Kidney (tissue), 14 donors: ENCODE measurements around the gene MAN1B1. TPM values are rescaled to one million over a fixed set of nuclear protein-coding genes. Genes with fewer than 3 reads are reported as not detected.

Experiments
- DNase-seq, 5 donors: peaks; one replicate each; pipeline ENCODE4 v3.0.0-alpha.2; 2013 to 2020
- FAIRE-seq: peaks from 2 replicates; lab custom pipeline; 2012; peaks lifted over from hg19 to GRCh38; lab: Jason Lieb, UNC
- H3K27ac ChIP-seq, 2 donors: one replicate each; pipeline ENCODE4 v1.7.0; 2013; ENCODE audit warnings: low read depth in 2 of 2, low read length in 2 of 2, inconsistent platforms in 1 of 2
- H3K27me3 ChIP-seq: one replicate; pipeline ENCODE4 v1.7.1; 2013; ENCODE audit warnings: low read length, inconsistent platforms; ENCODE audit not compliant: control insufficient read depth, insufficient read depth
- H3K36me3 ChIP-seq, 3 donors: one replicate each; pipeline versions ENCODE4 v1.7.0 to v1.7.1; 2013; ENCODE audit warnings: low read length in 3 of 3, control low read depth in 1 of 3, inconsistent platforms in 1 of 3; ENCODE audit not compliant: insufficient read depth in 3 of 3, control insufficient read depth in 2 of 3
- H3K4me1 ChIP-seq, 3 donors: one replicate each; pipeline versions ENCODE4 v1.7.0 to v1.7.1; 2013; ENCODE audit warnings: low read length in 3 of 3, inconsistent platforms in 1 of 3, low read depth in 1 of 3; ENCODE audit not compliant: control insufficient read depth in 2 of 3, insufficient read depth in 2 of 3
- H3K4me3 ChIP-seq, 3 donors: one replicate each; pipeline versions ENCODE4 v1.7.0 to v1.8.1; 2013; ENCODE audit warnings: low read length in 3 of 3, control low read depth in 1 of 3, inconsistent platforms in 1 of 3
- H3K9ac ChIP-seq, 3 donors: one replicate each; pipeline versions ENCODE4 v1.7.0 to v1.7.1; 2013; ENCODE audit warnings: low read length in 3 of 3, control low read depth in 1 of 3, inconsistent platforms in 1 of 3
- H3K9me3 ChIP-seq, 3 donors: one replicate each; pipeline versions ENCODE4 v1.7.0 to v1.7.1; 2013; ENCODE audit warnings: low read length in 3 of 3, control low read depth in 1 of 3, inconsistent platforms in 1 of 3; ENCODE audit not compliant: control insufficient read depth in 2 of 3, insufficient read depth in 1 of 3
- CTCF ChIP-seq: IDR thresholded peaks from 3 replicates; pipeline ENCODE4 v1.5.1; 2012; ENCODE audit warnings: mild to moderate bottlenecking, moderate library complexity, borderline replicate concordance; ENCODE audit not compliant: insufficient read depth; ENCODE audit errors: extremely low read depth
- intact Hi-C: fragments of 100-400 bp; cut with DNase I; formaldehyde crosslinking; loops from one replicate; pipeline ENCODE4 v1.11.1; 2022
- polyA plus RNA-seq: library from polyadenylated mRNA; stranded (reverse); fragments of 350-450 nt; fragmentation: Illumina TruSeq; extraction: RNeasy Lipid Tissue Mini Kit (QIAGEN cat#74804); gene quantifications from one replicate; pipeline ENCODE4 v1.2.3, GENCODE V29; 2014; ENCODE audit warnings: low read depth, low replicate concordance; ENCODE audit not compliant: insufficient read depth
- total RNA-seq: library from RNA; stranded (reverse); fragmentation: NEBNext Ultra II Directional; extraction: Animal tissue kit (Norgen Biotek cat#: 25700); gene quantifications from one replicate; pipeline ENCODE4 v1.2.1, GENCODE V29; 2021
- donor health status: control.
- donor health status: control.
- donor health status: control.
- donor health status: control.
- donor health status: control.
- donor health status: DM: yes; HTN: yes; CAD: no.
- donor health status: Normal renal cell carcinoma (clear cell type).

MAN1B1 gene
- total and polyA plus RNA-seq, 2 donors from 2014 or later, result 57.3 to 63.2 TPM

GRCh38 chr9:137078701-137079400, 7.9 kb upstream of the MAN1B1 start:
- Histone ChIP-seq H3K27me3 (peaks cover 11% of the 10 kb centered on the region), H3K36me3 (peaks cover 0 to 14% (median 6%) of the 10 kb centered on the region in 3 donors), H3K4me1 (peaks cover 0 to 9% (median 0%) of the 10 kb centered on the region in 3 donors), H3K9ac (peak overlapping the region in 1 of 3 donors; percentile 4), H3K27ac (no peak overlapping the region), H3K4me3 (peak overlapping the region in 1 of 3 donors; percentile 61), H3K9me3 (no peaks in the 10 kb centered on the region)
- FAIRE-seq (no peak), DNase-seq (peak in 2 of 5 donors; percentile 14 to 63)
- intact Hi-C loops, result no loop called here
- no peak for TF ChIP-seq CTCF

GRCh38 chr9:137079401-137079787, 7.4 kb upstream of the MAN1B1 start:
- peaks cover 11% of the 10 kb centered on the region for H3K27me3 ChIP-seq
- no peak for FAIRE-seq
- H3K4me3 ChIP-seq, result no peak overlapping the region
- peaks cover 0 to 14% (median 6%) of the 10 kb centered on the region in 3 donors for H3K36me3 ChIP-seq
- no peak overlapping the region for H3K9ac ChIP-seq
- peaks cover 0 to 9% (median 0%) of the 10 kb centered on the region in 3 donors for H3K4me1 ChIP-seq
- no peak for TF ChIP-seq CTCF
- DNase-seq, result peak in 1 of 5 donors; percentile 44
- no peaks in the 10 kb centered on the region for H3K9me3 ChIP-seq
- intact Hi-C loops, result no loop called here
- no peak overlapping the region for H3K27ac ChIP-seq

- Histone ChIP-seq H3K4me3 (no peak overlapping the region), H3K9me3 (no peaks in the 10 kb centered on the region), H3K4me1 (peaks cover 0 to 9% (median 0%) of the 10 kb centered on the region in 3 donors), H3K27me3 (peaks cover 11% of the 10 kb centered on the region), H3K36me3 (peaks cover 0 to 14% (median 6%) of the 10 kb centered on the region in 3 donors), H3K27ac (no peak overlapping the region), H3K9ac (no peak overlapping the region)
- DNase-seq (peak in 1 of 5 donors; percentile 39), FAIRE-seq (no peak)
- no peak for TF ChIP-seq CTCF
- intact Hi-C loops, result no loop called here
Measured at GRCh38 chr9:137080260-137081122, 6.3 kb upstream of the MAN1B1 start.
